Heart left ventricle (tissue), 16 donors: ENCODE measurements around the gene OAT. TPM values are rescaled to one million over a fixed set of nuclear protein-coding genes. Genes with fewer than 3 reads are reported as not detected.

Experiments used
- ATAC-seq, 4 donors: fragments of 200-7000 bp; cut with Tn5 transposase; one replicate each; pipeline ENCODE4 v1.9.1; 2020 to 2022; ENCODE audit warnings: moderate library complexity in 4 of 4, mild to moderate bottlenecking in 3 of 4, moderate number of reproducible peaks in 1 of 4
- DNase-seq, 5 donors: peaks; one replicate each; pipeline ENCODE4 v3.0.0-alpha.2; 2020
- H3K27ac ChIP-seq, 12 donors: fragments of 200-600 bp; sonication (generic) in 4 of 12; one replicate each; pipeline versions ENCODE4 v1.5.0 to v1.8.0; 2016 to 2022; ENCODE audit warnings: mild to moderate bottlenecking in 2 of 12
- H3K27me3 ChIP-seq, 9 donors: fragments of 200-600 bp; sonication (generic) in 2 of 9; one replicate each; pipeline versions ENCODE4 v1.5.1 to v1.8.0; 2016 to 2022; ENCODE audit warnings: mild to moderate bottlenecking in 3 of 9
- H3K36me3 ChIP-seq, 9 donors: fragments of 200-600 bp; sonication (generic) in 2 of 9; one replicate each; pipeline versions ENCODE4 v1.5.0 to v1.8.0; 2018 to 2022; ENCODE audit warnings: mild to moderate bottlenecking in 2 of 9
- H3K4me1 ChIP-seq, 12 donors: fragments of 200-600 bp; sonication (generic) in 4 of 12; one replicate each; pipeline versions ENCODE4 v1.5.0 to v1.8.0; 2016 to 2022; ENCODE audit warnings: mild to moderate bottlenecking in 3 of 12
- H3K4me3 ChIP-seq, 12 donors: fragments of 200-600 bp; sonication (generic) in 4 of 12; one replicate each; pipeline versions ENCODE4 v1.5.0 to v1.8.0; 2017 to 2022; ENCODE audit warnings: mild to moderate bottlenecking in 9 of 12, moderate library complexity in 4 of 12
- H3K9me3 ChIP-seq, 12 donors: fragments of 200-600 bp; sonication (generic) in 4 of 12; one replicate each; pipeline versions ENCODE4 v1.5.0 to v1.8.0; 2016 to 2022; ENCODE audit warnings: mild to moderate bottlenecking in 1 of 12
- POLR2A ChIP-seq, 2 donors: fragments of 450-650 bp; IDR thresholded peaks; one replicate each; pipeline ENCODE4 v1.6.1; 2017; ENCODE audit warnings: antibody characterized with exemption in 2 of 2, mild to moderate bottlenecking in 2 of 2, moderate library complexity in 2 of 2
- WGBS, 4 donors: extraction: QIAGEN DNeasy Blood & Tissue Kit in 2 of 4; methylation state at CpG; one replicate each; pipeline versions ENCODE4 v1.1.5 to v1.1.7; 2013 to 2018; 5-methylcytosine and 5-hydroxymethylcytosine counted together
- intact Hi-C, 10 donors: fragments of 100-400 bp; cut with DNase I; formaldehyde crosslinking; loops; one replicate each; pipeline versions ENCODE4 v1.11.1 to v1.14.2; 2022
- polyA plus RNA-seq, 2 donors: library from polyadenylated mRNA; stranded (reverse); fragments of 200-250 nt; gene quantifications; one replicate each; pipeline ENCODE4 v1.2.3, GENCODE V29; 2013
- total RNA-seq, 9 donors: library from RNA; depleted of rRNA in 2 of 9; stranded (reverse); fragments of >200 nt in 2 of 9; fragmentation: NEBNext Ultra II Directional in 3 of 9; extraction: Animal tissue kit (Norgen Biotek cat#: 25700) in 3 of 9; gene quantifications; one replicate each; pipeline versions ENCODE4 v1.1.0 to v1.2.4, GENCODE V29; 2016 to 2023
- TF ChIP-seq, protein P1 (sequence below), 12 donors: fragments of 200-600 bp; sonication (generic) in 4 of 12; IDR thresholded peaks; one replicate each; pipeline versions ENCODE4 v1.5.0 to v1.8.0; 2018 to 2022; ENCODE audit warnings: antibody characterized with exemption in 12 of 12, mild to moderate bottlenecking in 5 of 12
- donor health status: ischemic (EF 13 %, LVEDD 7.1; RV severe dilation, severe dysfunction).
- donor health status: healthy with polysubstance abuse.
- donor health status: DM: no; HTN: yes; CAD: no.
- donor health status: DM: no; HTN: no; CAD: no.
- donor health status: ischemic (EF 25% LVEDD 6.9; RV normal size, moderate dysfunction).
- donor health status: ischemic (EF 25% LVEDD 5.7; RV mildly dilated, moderate dysfunction).
- donor health status: healthy.
- donor health status: DM: yes; HTN: yes; CAD: no.
- donor health status: ischemic (EF 35%, LVEDD 5.7; RV mildly dilated, moderate dysfunction).
- donor health status: nonischemic (EF 11% LVEDD 7.7; RV severe dilation, severe dysfunction).
- donor health status: DM: yes; HTN: yes; CAD: no.
- donor health status: PGD.
- donor health status: ischemic (EF 29% LVEDD 5.4; RV normal size, mild dysfunction).
- donor health status: nonischemic (EF 23%, LVEDD 6.1; RV moderate dilation, normal function).

OAT gene
- total and polyA plus RNA-seq, 11 donors: 9.3 to 56.1 (median 33.8) TPM

DNA sequence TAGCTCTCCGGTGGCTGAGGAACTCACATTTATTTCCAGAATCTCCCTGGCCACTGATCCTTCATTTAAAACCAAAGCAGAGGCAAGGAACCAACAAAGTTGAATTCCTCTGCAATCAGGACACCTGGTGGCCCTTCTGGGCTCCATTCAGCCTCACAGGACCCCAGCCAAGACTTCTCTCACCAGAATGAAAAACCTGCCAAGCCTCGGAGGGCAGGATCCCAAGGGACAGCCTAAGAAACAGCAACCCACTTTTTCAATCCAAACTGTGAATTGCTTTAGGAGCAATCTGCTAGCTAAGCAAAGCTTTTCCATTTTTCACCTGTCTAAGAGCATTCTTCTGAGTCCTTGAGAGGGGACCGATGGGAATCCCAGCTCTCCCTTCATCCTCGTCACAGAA, 34.6 kb downstream of the OAT start:
- Histone ChIP-seq H3K9me3 (no peaks in the 10 kb centered on the region), H3K36me3 (no peaks in the 10 kb centered on the region), H3K27me3 (peaks cover 0 to 21% (median 0%) of the 10 kb centered on the region in 9 donors), H3K4me3 (no peak overlapping the region), H3K4me1 (peaks cover 0 to 7% (median 0%) of the 10 kb centered on the region in 12 donors), H3K27ac (no peak overlapping the region)
- ATAC-seq (no peak), DNase-seq (no peak)
- 66 to 77% (median 70%) methylated on average over 4 of the region's 4 CpGs for WGBS, 4 donors
- TF ChIP-seq, protein P1, sequence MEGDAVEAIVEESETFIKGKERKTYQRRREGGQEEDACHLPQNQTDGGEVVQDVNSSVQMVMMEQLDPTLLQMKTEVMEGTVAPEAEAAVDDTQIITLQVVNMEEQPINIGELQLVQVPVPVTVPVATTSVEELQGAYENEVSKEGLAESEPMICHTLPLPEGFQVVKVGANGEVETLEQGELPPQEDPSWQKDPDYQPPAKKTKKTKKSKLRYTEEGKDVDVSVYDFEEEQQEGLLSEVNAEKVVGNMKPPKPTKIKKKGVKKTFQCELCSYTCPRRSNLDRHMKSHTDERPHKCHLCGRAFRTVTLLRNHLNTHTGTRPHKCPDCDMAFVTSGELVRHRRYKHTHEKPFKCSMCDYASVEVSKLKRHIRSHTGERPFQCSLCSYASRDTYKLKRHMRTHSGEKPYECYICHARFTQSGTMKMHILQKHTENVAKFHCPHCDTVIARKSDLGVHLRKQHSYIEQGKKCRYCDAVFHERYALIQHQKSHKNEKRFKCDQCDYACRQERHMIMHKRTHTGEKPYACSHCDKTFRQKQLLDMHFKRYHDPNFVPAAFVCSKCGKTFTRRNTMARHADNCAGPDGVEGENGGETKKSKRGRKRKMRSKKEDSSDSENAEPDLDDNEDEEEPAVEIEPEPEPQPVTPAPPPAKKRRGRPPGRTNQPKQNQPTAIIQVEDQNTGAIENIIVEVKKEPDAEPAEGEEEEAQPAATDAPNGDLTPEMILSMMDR (IDR thresholded peaks at IDR 0.05): no peak
- no peak for TF ChIP-seq POLR2A (IDR thresholded peaks at IDR 0.05)
- intact Hi-C loops: loop anchor here in 5 of 10 donors (10.0 kb wide), 5 partner anchors 119 to 809 kb away; no protein-coding TSS in a partner anchor

DNA sequence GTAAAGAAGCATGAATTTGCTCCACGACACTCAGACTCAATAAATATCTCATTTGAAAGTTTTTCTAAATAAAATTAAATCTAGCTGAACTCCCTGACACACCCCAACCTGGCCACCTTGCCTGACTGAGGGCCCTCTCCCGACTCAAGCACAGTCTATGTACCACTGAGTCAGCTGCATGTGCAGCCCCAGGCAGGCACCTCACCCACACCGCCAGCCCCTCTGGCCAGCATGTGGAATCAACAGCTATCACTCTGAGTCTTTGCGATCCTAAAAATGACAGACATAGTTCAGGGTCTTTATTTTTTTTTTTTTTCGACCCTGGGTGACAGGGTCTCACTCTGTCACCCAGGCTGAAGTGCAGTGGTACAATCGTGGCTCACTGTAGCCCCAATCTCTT, 35.2 kb downstream of the OAT start:
- Histone ChIP-seq H3K4me1 (peaks cover 0 to 2% (median 0%) of the 10 kb centered on the region in 12 donors), H3K36me3 (no peaks in the 10 kb centered on the region), H3K4me3 (no peak overlapping the region), H3K27me3 (peaks cover 0 to 22% (median 0%) of the 10 kb centered on the region in 9 donors), H3K9me3 (no peaks in the 10 kb centered on the region), H3K27ac (no peak overlapping the region)
- DNase-seq (no peak), ATAC-seq (no peak)
- WGBS, 4 donors: 81 to 84% (median 82%) methylated on average over 6 of the region's 6 CpGs
- intact Hi-C loops: loop anchor here in 5 of 10 donors (10.0 kb wide), 5 partner anchors 119 to 809 kb away; no protein-coding TSS in a partner anchor
- TF ChIP-seq, protein P1 (IDR thresholded peaks at IDR 0.05): no peak
- no peak for TF ChIP-seq POLR2A (IDR thresholded peaks at IDR 0.05)

DNA sequence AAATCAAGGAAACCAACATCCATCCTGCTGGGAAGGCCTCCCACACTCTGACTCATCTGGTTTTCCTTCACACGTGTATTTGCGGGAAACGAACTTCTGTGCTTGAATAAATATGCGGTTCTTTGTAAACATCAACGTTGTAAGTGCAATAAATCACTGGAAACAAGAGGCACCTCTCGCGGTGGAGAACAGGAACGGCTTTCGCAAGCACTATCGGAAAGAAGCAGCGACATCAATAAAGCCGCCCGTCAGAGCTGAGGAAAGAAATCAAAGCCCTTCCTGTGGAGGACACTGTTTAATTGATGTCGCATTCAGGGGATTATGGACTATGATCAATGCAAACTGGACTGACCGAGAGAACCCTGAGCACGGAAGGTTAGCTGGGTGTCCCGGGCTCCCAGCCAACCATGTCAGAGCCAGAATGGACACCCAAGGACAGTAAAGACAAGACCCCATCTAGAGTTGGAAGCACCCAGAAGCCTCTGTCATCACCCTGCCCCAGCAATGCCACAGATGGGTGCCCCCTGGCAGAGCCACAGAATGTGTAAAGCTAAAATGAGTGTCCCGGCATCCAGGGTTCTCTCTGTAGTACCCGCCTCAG, 37.6 kb downstream of the OAT start:
- H3K27me3 ChIP-seq: peaks cover 0 to 30% (median 0%) of the 10 kb centered on the region in 9 donors
- H3K27ac ChIP-seq: no peak overlapping the region
- no peak overlapping the region for H3K4me3 ChIP-seq
- no peaks in the 10 kb centered on the region for H3K9me3 ChIP-seq
- H3K36me3 ChIP-seq: no peaks in the 10 kb centered on the region
- intact Hi-C loops: loop anchor here in 5 of 10 donors (10.0 kb wide), 5 partner anchors 116 to 806 kb away; no protein-coding TSS in a partner anchor
- no peaks in the 10 kb centered on the region for H3K4me1 ChIP-seq
- no peak for DNase-seq
- 64 to 73% (median 66%) methylated on average over 19 of the region's 19 CpGs for WGBS, 4 donors
- no peak for TF ChIP-seq POLR2A (IDR thresholded peaks at IDR 0.05)
- TF ChIP-seq, protein P1 (IDR thresholded peaks at IDR 0.05): no peak
- ATAC-seq: no peak

DNA sequence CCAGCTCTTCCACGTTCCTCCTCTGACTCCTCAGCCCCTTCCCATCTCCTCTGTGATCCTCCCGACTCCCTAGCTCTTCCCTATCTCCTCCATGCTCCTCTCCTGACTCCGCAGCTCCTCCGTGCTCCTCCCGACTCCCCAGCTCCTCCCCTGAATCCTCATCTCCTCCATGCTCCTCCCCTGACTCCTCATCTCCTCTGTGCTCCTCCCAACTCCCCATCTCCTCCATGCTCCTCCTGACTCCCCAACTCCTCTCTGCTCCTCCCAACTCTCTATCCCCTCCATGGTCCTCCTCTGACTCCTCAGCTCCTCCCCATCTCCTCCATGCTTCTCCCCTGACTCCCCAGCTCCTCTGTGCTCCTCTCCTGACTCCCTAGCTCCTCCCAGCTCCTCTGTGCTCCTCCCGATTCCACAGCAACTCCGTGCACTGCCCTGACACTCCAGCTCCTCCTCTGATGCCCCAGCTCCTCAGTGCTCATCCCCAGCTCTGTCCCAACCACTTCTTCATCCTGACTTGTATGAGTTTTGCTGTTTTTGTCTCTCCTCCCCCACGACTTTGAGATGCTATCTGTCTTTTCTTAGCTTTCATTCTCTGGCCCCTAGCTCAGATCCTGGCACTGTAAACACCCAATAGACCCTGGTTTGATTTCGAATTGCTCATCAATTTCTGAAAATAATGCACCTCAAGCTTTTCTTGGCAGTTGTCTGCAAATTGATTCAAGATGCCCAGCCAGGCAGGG, 38.3 kb downstream of the OAT start:
- no peaks in the 10 kb centered on the region for H3K4me1 ChIP-seq
- TF ChIP-seq, protein P1 (IDR thresholded peaks at IDR 0.05): no peak
- no peak for TF ChIP-seq POLR2A (IDR thresholded peaks at IDR 0.05)
- H3K9me3 ChIP-seq: no peaks in the 10 kb centered on the region
- no peaks in the 10 kb centered on the region for H3K36me3 ChIP-seq
- no peak overlapping the region for H3K4me3 ChIP-seq
- H3K27ac ChIP-seq: no peak overlapping the region
- ATAC-seq (no peak), DNase-seq (no peak)
- intact Hi-C loops: loop anchor here in 5 of 10 donors (10.0 kb wide), 5 partner anchors 116 to 806 kb away; no protein-coding TSS in a partner anchor
- WGBS, 4 donors: 69 to 72% (median 71%) methylated on average over 9 of the region's 9 CpGs
- peaks cover 0 to 30% (median 0%) of the 10 kb centered on the region in 9 donors for H3K27me3 ChIP-seq
